B cell (primary cell): ENCODE results near the gene SCAI. TPM values are rescaled to one million over a fixed set of nuclear protein-coding genes. Genes with fewer than 3 reads are reported as not detected.
"Not testable (repeated sequence)": the region's sequence is repeated elsewhere in the genome, so short reads cannot be mapped to it uniquely, and the experiment has no call there.

Experiments
- ATAC-seq: fragments of 200-7000 bp; cut with Tn5 transposase; one replicate; pipeline ENCODE4 v1.10.0; 2021; ENCODE audit warnings: low read depth, mild to moderate bottlenecking, moderate number of reproducible peaks, moderate library complexity
- CTCF ChIA-PET: fragments of 350-600 bp; sonication (Branson Sonifier 250); formaldehyde crosslinking; loops from one replicate; lab custom pipeline; 2021; ENCODE audit warnings: antibody characterized with exemption, inconsistent platforms; lab: Charles Lee
- POLR2A ChIA-PET: fragments of 350-600 bp; sonication (Branson Sonifier 250); formaldehyde crosslinking; loops from one replicate; lab custom pipeline; 2021; ENCODE audit warnings: antibody characterized with exemption; lab: Charles Lee
- DNase-seq: peaks from one replicate; pipeline ENCODE4 v3.0.0; 2013
- H2AFZ ChIP-seq: 2 replicates; pipeline ENCODE4 v1.6.1; 2012; ENCODE audit warnings: mild to moderate bottlenecking, low read depth, low read length; ENCODE audit not compliant: insufficient read depth, poor library complexity, severe bottlenecking
- H3K27ac ChIP-seq, 2 donors: 1 replicate in 1 of 2; 2 replicates in 1 of 2; pipeline ENCODE4 v1.5.1; 2012 to 2013; ENCODE audit warnings: low read length in 2 of 2, mild to moderate bottlenecking in 2 of 2, moderate library complexity in 1 of 2
- H3K27me3 ChIP-seq, 4 experiments: fragments of 200-600 bp in 1 of 4; sonication (generic) in 1 of 4; replicated peaks in 1 of 4; 1 replicate in 2 of 4; 2 replicates in 2 of 4; pipeline versions ENCODE4 v1.6.1 to v1.7.0; 2013 to 2016; ENCODE audit warnings: low read length in 3 of 4, mild to moderate bottlenecking in 2 of 4, mixed read lengths in 1 of 4, moderate library complexity in 1 of 4; ENCODE audit not compliant: insufficient read depth in 4 of 4, control insufficient read depth in 3 of 4; ENCODE audit errors: control extremely low read depth in 1 of 4
- H3K36me3 ChIP-seq, 2 experiments: replicated peaks in 1 of 2; 1 replicate in 1 of 2; 2 replicates in 1 of 2; pipeline versions ENCODE4 v1.6.1 to v1.7.1; 2013; ENCODE audit warnings: low read length in 1 of 2; ENCODE audit not compliant: insufficient read depth in 2 of 2, control insufficient read depth in 1 of 2; ENCODE audit errors: control extremely low read depth in 1 of 2, extremely low read depth in 1 of 2
- H3K4me1 ChIP-seq, 2 donors: fragments of 200-600 bp in 1 of 2; sonication (generic) in 1 of 2; 1 replicate in 1 of 2; 2 replicates in 1 of 2; pipeline versions ENCODE4 v1.5.1 to v1.6.1; 2013 to 2017; ENCODE audit warnings: low read length in 2 of 2; ENCODE audit not compliant: control insufficient read depth in 2 of 2, insufficient read depth in 2 of 2
- H3K4me2 ChIP-seq: replicated peaks from 2 replicates; pipeline ENCODE3; 2012; ENCODE audit warnings: mild to moderate bottlenecking, low read depth, low read length; ENCODE audit not compliant: poor library complexity, severe bottlenecking
- H3K4me3 ChIP-seq, 5 experiments: fragments of 200-600 bp in 1 of 5; sonication (generic) in 1 of 5; 1 replicate in 3 of 5; 2 replicates in 2 of 5; pipeline versions ENCODE4 v1.5.1 to v1.7.0; 2011 to 2016; ENCODE audit warnings: low read length in 4 of 5, mild to moderate bottlenecking in 4 of 5, low read depth in 2 of 5, control low read depth in 1 of 5, moderate library complexity in 1 of 5; ENCODE audit not compliant: insufficient read depth in 1 of 5; ENCODE audit errors: control extremely low read depth in 1 of 5, extremely low read depth in 1 of 5
- H3K79me2 ChIP-seq: fragments of 200-600 bp; sonication (generic); one replicate; pipeline ENCODE4 v1.6.0; 2016; ENCODE audit warnings: low read length; ENCODE audit not compliant: control insufficient read depth, insufficient read depth
- H3K9ac ChIP-seq: fragments of 200-600 bp; sonication (generic); 2 replicates; pipeline ENCODE4 v1.6.1; 2017; ENCODE audit warnings: mild to moderate bottlenecking, low read length, moderate library complexity
- H3K9me3 ChIP-seq, 3 donors: one replicate each; pipeline versions ENCODE4 v1.6.1 to v1.7.1; 2013; ENCODE audit warnings: low read length in 2 of 3; ENCODE audit not compliant: control insufficient read depth in 2 of 3, insufficient read depth in 1 of 3; ENCODE audit errors: control extremely low read depth in 1 of 3
- H4K20me1 ChIP-seq: 2 replicates; pipeline ENCODE4 v1.6.0; 2012; ENCODE audit warnings: mild to moderate bottlenecking, low read length; ENCODE audit not compliant: insufficient read depth, control insufficient read depth, poor library complexity, severe bottlenecking
- H3K27ac Mint-ChIP-seq: one replicate; pipeline ENCODE4 v1.8.0; 2021; ENCODE audit warnings: mixed read lengths
- H3K27me3 Mint-ChIP-seq: one replicate; pipeline ENCODE4 v1.8.0; 2021; ENCODE audit warnings: mixed read lengths
- H3K4me1 Mint-ChIP-seq: one replicate; pipeline ENCODE4 v1.8.0; 2021; ENCODE audit warnings: mixed read lengths
- H3K4me3 Mint-ChIP-seq: one replicate; pipeline ENCODE4 v1.8.0; 2021; ENCODE audit warnings: mixed read lengths
- H3K9me3 Mint-ChIP-seq: one replicate; pipeline ENCODE4 v1.8.0; 2022; ENCODE audit warnings: mixed read lengths; ENCODE audit not compliant: insufficient read depth
- EZH2 ChIP-seq: IDR thresholded peaks from 2 replicates; pipeline ENCODE4 v1.6.1; 2012; ENCODE audit warnings: borderline replicate concordance, low read depth, mild to moderate bottlenecking, moderate library complexity, low read length; ENCODE audit not compliant: insufficient read depth, poor library complexity, severe bottlenecking
- WGBS: methylation state at CpG from one replicate; pipeline ENCODE4 v1.1.5; 2013; ENCODE audit warnings: missing lambda C conversion rate; ENCODE audit not compliant: insufficient coverage; 5-methylcytosine and 5-hydroxymethylcytosine counted together
- intact Hi-C: fragments of 100-400 bp; cut with micrococcal nuclease; formaldehyde crosslinking; loops from one replicate; pipeline ENCODE4 v1.10.0; 2022
- polyA plus RNA-seq: library from polyadenylated mRNA; depleted of rRNA; stranded (reverse); fragments of >200 nt; gene quantifications from 2 replicates; pipeline ENCODE4 v1.2.3, GENCODE V29; 2012
- total RNA-seq, 2 donors: library from RNA; stranded (reverse); fragments of 120-200 nt in 1 of 2; gene quantifications; 1 replicate in 1 of 2; 2 replicates in 1 of 2; pipeline versions ENCODE4 v1.2.3 to v1.2.4, GENCODE V29; 2013 to 2022
- TF ChIP-seq, protein P1 (sequence below): fragments of 200-600 bp; IDR thresholded peaks from one replicate; pipeline ENCODE4 v1.8.0; 2022; ENCODE audit warnings: antibody characterized with exemption, mild to moderate bottlenecking

Gene SCAI
- total and polyA plus RNA-seq, 2 donors (not counting 1 experiment from before 2014, with no cell fraction given): 3.8 to 19.8 TPM

DNA sequence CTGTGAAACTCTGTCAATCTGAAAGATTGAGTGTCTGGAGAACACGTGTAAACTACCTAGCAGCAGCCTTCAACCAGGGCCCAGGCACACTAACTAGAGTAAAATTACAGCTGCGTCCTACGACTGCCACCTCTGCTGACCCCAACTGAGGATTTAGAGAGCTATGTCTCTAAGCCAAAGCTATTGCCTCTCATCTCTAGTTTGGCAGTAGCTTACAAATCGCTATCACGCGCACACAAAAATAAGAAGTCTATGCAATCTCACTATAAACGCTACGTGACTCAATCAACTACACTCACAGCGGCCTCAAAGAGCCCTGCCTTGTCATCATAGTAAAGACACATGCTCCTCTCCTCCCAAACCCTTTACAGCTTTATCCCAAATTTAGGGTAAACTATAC, 37.5 kb upstream of the SCAI start:
- CTCF ChIA-PET: no interaction called here
- POLR2A ChIA-PET: no interaction called here
- no peak overlapping the region for H3K9ac ChIP-seq
- no peaks in the 10 kb centered on the region for H3K4me1 ChIP-seq
- no peak for TF ChIP-seq EZH2
- TF ChIP-seq, protein P1, sequence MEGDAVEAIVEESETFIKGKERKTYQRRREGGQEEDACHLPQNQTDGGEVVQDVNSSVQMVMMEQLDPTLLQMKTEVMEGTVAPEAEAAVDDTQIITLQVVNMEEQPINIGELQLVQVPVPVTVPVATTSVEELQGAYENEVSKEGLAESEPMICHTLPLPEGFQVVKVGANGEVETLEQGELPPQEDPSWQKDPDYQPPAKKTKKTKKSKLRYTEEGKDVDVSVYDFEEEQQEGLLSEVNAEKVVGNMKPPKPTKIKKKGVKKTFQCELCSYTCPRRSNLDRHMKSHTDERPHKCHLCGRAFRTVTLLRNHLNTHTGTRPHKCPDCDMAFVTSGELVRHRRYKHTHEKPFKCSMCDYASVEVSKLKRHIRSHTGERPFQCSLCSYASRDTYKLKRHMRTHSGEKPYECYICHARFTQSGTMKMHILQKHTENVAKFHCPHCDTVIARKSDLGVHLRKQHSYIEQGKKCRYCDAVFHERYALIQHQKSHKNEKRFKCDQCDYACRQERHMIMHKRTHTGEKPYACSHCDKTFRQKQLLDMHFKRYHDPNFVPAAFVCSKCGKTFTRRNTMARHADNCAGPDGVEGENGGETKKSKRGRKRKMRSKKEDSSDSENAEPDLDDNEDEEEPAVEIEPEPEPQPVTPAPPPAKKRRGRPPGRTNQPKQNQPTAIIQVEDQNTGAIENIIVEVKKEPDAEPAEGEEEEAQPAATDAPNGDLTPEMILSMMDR: no peak
- no peaks in the 10 kb centered on the region for H3K9me3 Mint-ChIP-seq
- H3K4me3 Mint-ChIP-seq: no peak overlapping the region
- ATAC-seq (no peak), DNase-seq (no peak)
- H3K27ac Mint-ChIP-seq: no peak overlapping the region
- intact Hi-C loops: no loop called here
- H3K4me2 ChIP-seq: no peak overlapping the region
- H3K9me3 ChIP-seq: no peaks in the 10 kb centered on the region
- WGBS: 97% methylated on average over 9 of the region's 9 CpGs
- peaks cover 2 to 10% of the 10 kb centered on the region in 2 experiments for H3K36me3 ChIP-seq
- H3K4me3 ChIP-seq: no peak overlapping the region
- H3K4me1 Mint-ChIP-seq: peaks cover 55% of the 10 kb centered on the region
- H3K27ac ChIP-seq: no peak overlapping the region
- H4K20me1 ChIP-seq: peaks cover 82% of the 10 kb centered on the region
- H2AFZ ChIP-seq: no peak overlapping the region
- no peaks in the 10 kb centered on the region for H3K27me3 Mint-ChIP-seq
- H3K27me3 ChIP-seq: no peaks in the 10 kb centered on the region
- peaks cover 99% of the 10 kb centered on the region for H3K79me2 ChIP-seq

DNA sequence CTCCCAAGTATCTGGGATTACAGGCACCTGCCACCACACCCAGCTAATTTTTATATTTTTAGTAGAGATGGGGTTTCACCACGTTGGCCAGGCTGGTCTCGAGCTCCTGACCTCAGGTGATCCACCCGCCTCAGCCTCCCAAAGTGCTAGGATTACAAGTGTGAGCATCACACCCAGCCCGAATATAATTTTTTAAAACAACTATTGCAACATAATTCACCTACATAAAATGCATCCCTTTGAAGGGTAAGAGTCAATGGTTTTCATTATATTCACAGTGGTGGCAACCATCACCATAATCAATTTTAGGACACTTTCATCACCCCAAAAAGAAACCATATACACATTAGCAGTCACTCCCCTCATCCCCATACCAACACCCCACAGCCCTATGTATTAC, 36.4 kb upstream of the SCAI start:
- H3K36me3 ChIP-seq, H3K9ac ChIP-seq, H3K4me3 ChIP-seq, H3K9me3 Mint-ChIP-seq, H3K4me1 ChIP-seq, intact Hi-C loops, CTCF ChIA-PET, H3K27me3 Mint-ChIP-seq, H3K4me3 Mint-ChIP-seq, H2AFZ ChIP-seq, ATAC-seq, H3K27ac ChIP-seq, H3K27me3 ChIP-seq, DNase-seq, H3K4me2 ChIP-seq, H3K27ac Mint-ChIP-seq, H3K9me3 ChIP-seq, POLR2A ChIA-PET: not testable (repeated sequence)
- WGBS: no CpG with 5 or more reads among the region's 4 CpGs
- H3K79me2 ChIP-seq: peaks cover 98% of the 10 kb centered on the region
- H4K20me1 ChIP-seq: peaks cover 88% of the 10 kb centered on the region
- peaks cover 51% of the 10 kb centered on the region for H3K4me1 Mint-ChIP-seq
